ENCODE measurements around the gene VSTM2L.

The VSTM2L gene

DNA sequence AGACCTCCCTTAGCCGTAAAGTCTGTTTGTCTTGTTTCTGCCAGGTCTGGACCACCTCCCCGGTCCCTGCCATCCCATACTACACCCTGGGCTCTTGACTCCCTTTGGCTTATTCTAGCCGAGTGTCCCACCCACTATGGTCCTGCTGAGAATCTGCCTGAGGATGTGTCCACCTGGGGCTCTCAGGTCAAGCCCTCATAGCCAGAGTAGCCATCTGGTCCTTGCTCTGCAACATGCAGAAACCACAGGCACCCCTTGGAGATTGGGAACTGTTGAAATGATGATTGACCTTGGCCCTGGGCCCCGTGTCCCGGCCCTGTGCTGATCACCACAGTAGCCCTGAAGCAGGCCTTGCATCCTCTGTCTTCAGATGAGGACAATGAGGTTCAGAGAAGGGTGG, 44.0 kb downstream of the VSTM2L start:
- TF ChIP-seq, protein P1, sequence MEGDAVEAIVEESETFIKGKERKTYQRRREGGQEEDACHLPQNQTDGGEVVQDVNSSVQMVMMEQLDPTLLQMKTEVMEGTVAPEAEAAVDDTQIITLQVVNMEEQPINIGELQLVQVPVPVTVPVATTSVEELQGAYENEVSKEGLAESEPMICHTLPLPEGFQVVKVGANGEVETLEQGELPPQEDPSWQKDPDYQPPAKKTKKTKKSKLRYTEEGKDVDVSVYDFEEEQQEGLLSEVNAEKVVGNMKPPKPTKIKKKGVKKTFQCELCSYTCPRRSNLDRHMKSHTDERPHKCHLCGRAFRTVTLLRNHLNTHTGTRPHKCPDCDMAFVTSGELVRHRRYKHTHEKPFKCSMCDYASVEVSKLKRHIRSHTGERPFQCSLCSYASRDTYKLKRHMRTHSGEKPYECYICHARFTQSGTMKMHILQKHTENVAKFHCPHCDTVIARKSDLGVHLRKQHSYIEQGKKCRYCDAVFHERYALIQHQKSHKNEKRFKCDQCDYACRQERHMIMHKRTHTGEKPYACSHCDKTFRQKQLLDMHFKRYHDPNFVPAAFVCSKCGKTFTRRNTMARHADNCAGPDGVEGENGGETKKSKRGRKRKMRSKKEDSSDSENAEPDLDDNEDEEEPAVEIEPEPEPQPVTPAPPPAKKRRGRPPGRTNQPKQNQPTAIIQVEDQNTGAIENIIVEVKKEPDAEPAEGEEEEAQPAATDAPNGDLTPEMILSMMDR (IDR thresholded peaks at IDR 0.05; ENCODE audit: control insufficient read depth, insufficient read depth, low read depth, low read length, missing control alignments) = no peak
- H3K4me3 ChIP-seq (ENCODE audit: control insufficient read depth, low read depth, low read length) = no peak overlapping the region
- DNase-seq (ENCODE audit: low read depth) = no peak

DNA sequence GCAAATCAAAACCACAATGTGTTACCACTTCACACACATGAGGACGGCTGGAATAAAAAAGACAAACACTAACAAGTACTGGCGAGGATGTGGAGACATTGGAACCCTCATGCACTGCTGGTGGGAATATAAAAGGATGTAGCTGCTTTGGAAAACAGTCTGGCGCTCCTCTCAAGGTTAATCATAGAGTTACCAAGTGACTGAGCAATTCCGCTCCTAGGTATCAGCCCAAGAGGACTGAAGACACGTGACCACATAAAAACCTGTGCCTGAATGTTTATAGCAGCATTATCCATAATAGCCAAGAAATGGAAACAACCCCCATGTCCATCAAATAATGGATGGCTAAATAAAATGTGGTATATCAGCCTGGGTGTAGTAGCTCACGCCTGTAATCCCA, 45.0 kb downstream of the VSTM2L start:
- TF ChIP-seq, protein P1 (IDR thresholded peaks at IDR 0.05; ENCODE audit: control insufficient read depth, insufficient read depth, low read depth, low read length, missing control alignments) = no peak
- H3K4me3 ChIP-seq (ENCODE audit: control insufficient read depth, low read depth, low read length) = no peak overlapping the region
- no peak for DNase-seq (ENCODE audit: low read depth)

DNA sequence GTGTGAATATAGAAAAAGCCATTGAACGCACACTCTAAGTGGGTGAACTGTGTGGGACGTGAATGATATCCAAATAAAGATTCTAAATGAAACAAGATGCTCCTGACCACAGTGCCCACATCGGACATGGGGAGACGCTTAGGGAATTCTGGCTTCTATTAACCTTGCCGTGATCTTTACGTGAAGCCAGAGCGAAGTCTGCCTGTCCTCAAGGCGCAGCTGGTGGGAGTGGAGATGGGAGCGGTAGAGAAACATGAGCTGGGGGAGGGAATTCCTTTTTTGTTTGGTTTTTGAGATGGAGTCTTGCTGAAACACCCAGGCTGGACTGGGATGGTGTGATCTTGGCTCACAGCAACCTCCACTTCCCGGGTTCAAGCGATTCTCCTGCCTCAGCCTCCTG, 46.0 kb downstream of the VSTM2L start:
- H3K4me3 ChIP-seq (ENCODE audit: control insufficient read depth, low read depth, low read length) = no peak overlapping the region
- no peak for DNase-seq (ENCODE audit: low read depth)
- TF ChIP-seq, protein P1 (IDR thresholded peaks at IDR 0.05; ENCODE audit: control insufficient read depth, insufficient read depth, low read depth, low read length, missing control alignments) = no peak

DNA sequence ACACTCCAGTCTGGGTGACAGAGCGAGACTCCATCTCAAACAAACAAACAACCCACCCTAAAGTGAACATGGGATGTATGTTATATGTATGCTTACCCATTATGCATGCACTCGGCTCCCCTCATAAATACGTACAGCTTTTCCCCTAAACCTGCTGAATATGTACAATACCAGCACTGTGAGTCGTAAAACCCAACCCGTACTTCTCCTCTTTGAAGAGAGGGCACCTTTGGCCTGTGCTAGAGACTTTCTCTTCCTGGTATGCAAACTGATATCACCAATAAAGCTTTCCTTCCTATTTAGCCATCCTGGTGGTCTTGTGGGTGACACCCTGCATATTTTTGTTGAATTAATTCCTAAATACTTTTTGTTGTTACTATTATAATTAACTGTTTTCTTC, 51.3 kb downstream of the VSTM2L start:
- no peak for DNase-seq (ENCODE audit: low read depth)
- TF ChIP-seq, protein P1 (IDR thresholded peaks at IDR 0.05; ENCODE audit: control insufficient read depth, insufficient read depth, low read depth, low read length, missing control alignments) = no peak

DNA sequence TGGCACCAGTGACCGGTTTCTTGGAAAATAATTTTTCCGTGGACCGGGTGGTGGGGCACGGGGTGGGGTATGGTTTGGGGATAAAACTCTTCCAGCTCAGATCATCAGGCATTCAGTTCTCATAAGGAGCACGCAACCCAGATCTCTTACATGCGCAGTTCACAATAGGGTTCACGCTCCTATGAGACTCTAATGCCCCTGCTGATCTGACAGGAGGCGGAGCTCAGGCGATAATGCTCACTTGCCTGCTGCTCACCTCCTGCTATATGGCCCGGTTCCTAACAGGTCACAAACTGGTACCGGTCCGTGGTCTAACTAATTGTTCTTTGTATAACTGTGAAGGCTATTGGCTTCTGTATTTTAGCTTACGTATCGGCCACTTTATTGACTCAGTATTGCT, 51.7 kb downstream of the VSTM2L start:
- no peak overlapping the region for H3K4me3 ChIP-seq (ENCODE audit: control insufficient read depth, low read depth, low read length)
- TF ChIP-seq, protein P1 (IDR thresholded peaks at IDR 0.05; ENCODE audit: control insufficient read depth, insufficient read depth, low read depth, low read length, missing control alignments) = no peak
- no peak for DNase-seq (ENCODE audit: low read depth)

More for the DNA sequence above, 51.3 kb downstream of the VSTM2L start:
- no peak overlapping the region for H3K4me3 ChIP-seq (ENCODE audit: control insufficient read depth, low read depth, low read length)

DNA sequence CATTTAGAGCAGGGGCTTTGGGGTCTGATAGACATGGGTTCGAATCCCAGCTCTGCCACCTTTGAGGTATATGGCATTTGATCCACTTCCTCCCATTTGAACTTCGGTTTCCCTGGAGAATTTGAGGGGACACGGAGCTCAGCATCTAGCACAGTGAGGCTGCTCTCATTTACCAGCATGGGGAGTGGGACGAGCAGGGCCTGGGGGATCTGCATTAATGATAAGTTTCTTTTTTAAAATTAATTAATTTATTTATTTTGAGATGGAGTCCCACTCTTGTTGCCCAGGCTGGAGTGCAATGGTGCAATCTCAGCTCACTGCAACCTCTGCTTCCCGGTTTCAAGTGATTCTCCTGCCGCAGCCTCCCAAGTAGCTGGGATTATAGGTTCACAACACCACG, 52.6 kb downstream of the VSTM2L start:
- TF ChIP-seq, protein P1 (IDR thresholded peaks at IDR 0.05; ENCODE audit: control insufficient read depth, insufficient read depth, low read depth, low read length, missing control alignments) = no peak
- no peak for DNase-seq (ENCODE audit: low read depth)
- H3K4me3 ChIP-seq (ENCODE audit: control insufficient read depth, low read depth, low read length) = no peak overlapping the region

DNA sequence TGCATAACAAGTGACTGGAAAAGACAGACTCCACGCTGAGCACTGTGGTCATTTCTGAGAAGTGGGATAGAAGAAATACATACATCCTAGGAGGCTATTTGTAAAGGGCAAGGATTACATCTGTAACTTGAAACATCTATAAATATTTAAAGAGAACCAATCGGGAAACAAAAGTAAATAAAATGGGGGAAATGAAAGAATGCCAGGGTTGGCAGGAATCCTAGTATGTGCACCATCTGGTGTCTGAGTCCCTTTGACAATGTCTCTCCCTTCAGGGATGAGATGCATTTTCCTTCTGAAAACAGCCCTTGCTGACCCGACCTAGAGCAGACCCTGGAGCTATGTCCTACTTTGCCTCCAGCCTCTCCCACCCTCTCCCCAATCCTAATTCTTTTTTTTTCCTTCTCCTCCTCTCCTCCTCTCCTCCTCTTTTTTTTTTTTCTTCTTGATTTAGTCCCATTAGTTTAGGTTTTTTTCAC, 53.2 kb downstream of the VSTM2L start:
- no peak overlapping the region for H3K4me3 ChIP-seq (ENCODE audit: control insufficient read depth, low read depth, low read length)
- TF ChIP-seq, protein P1 (IDR thresholded peaks at IDR 0.05; ENCODE audit: control insufficient read depth, insufficient read depth, low read depth, low read length, missing control alignments) = no peak
- no peak for DNase-seq (ENCODE audit: low read depth)
